IPS-18c (cell line): ENCODE results near the gene BIN1.

Experiments
- H3K4me3 ChIP-seq: 2 replicates; pipeline ENCODE4 v1.7.0; 2013; ENCODE audit warnings: low read depth, mild to moderate bottlenecking, low read length, moderate library complexity; ENCODE audit not compliant: insufficient read depth
- H3K9me3 ChIP-seq: one replicate; pipeline ENCODE4 v1.6.1; 2013; ENCODE audit warnings: mild to moderate bottlenecking, low read length, moderate library complexity; ENCODE audit not compliant: control insufficient read depth, insufficient read depth

BIN1 gene

GRCh38 chr2:127060264-127060945 lies 46.5 kb downstream of the BIN1 start:
- H3K9me3 ChIP-seq = no peaks in the 10 kb centered on the region
- H3K4me3 ChIP-seq = no peak overlapping the region

- no peaks in the 10 kb centered on the region for H3K9me3 ChIP-seq
- no peak overlapping the region for H3K4me3 ChIP-seq
These were observed 47.4 kb downstream of the BIN1 start for GRCh38 chr2:127059559-127059958.

- H3K4me3 ChIP-seq = no peak overlapping the region
- H3K9me3 ChIP-seq = no peaks in the 10 kb centered on the region
These were observed 48.1 kb downstream of the BIN1 start for GRCh38 chr2:127058954-127059252.

- no peak overlapping the region for H3K4me3 ChIP-seq
These were observed 48.6 kb downstream of the BIN1 start for GRCh38 chr2:127058246-127058953.

GRCh38 chr2:127057371-127058245 lies 49.3 kb downstream of the BIN1 start:
- H3K9me3 ChIP-seq = no peaks in the 10 kb centered on the region
- H3K4me3 ChIP-seq = no peak overlapping the region

More at GRCh38 chr2:127058246-127058953, 48.6 kb downstream of the BIN1 start:
- no peaks in the 10 kb centered on the region for H3K9me3 ChIP-seq

- Histone ChIP-seq H3K9me3 (no peaks in the 10 kb centered on the region), H3K4me3 (no peak overlapping the region)
These were observed 50.2 kb downstream of the BIN1 start for GRCh38 chr2:127056631-127057370.

- Histone ChIP-seq H3K9me3 (no peaks in the 10 kb centered on the region), H3K4me3 (no peak overlapping the region)
These were observed 50.9 kb downstream of the BIN1 start for GRCh38 chr2:127056086-127056485.

GRCh38 chr2:127055786-127056076 lies 51.2 kb downstream of the BIN1 start:
- no peak overlapping the region for H3K4me3 ChIP-seq
- no peaks in the 10 kb centered on the region for H3K9me3 ChIP-seq

GRCh38 chr2:127054996-127055785 lies 51.8 kb downstream of the BIN1 start:
- H3K9me3 ChIP-seq = no peaks in the 10 kb centered on the region
- no peak overlapping the region for H3K4me3 ChIP-seq

GRCh38 chr2:127054604-127054930 lies 52.4 kb downstream of the BIN1 start:
- H3K4me3 ChIP-seq = no peak overlapping the region

GRCh38 chr2:127053731-127054603 lies 53.0 kb downstream of the BIN1 start:
- Histone ChIP-seq H3K4me3 (no peak overlapping the region), H3K9me3 (no peaks in the 10 kb centered on the region)

More at GRCh38 chr2:127054604-127054930, 52.4 kb downstream of the BIN1 start:
- H3K9me3 ChIP-seq = no peaks in the 10 kb centered on the region

- Histone ChIP-seq H3K4me3 (no peak overlapping the region), H3K9me3 (no peaks in the 10 kb centered on the region)
These were observed 53.9 kb downstream of the BIN1 start for GRCh38 chr2:127052771-127053691.

GRCh38 chr2:127052057-127052770 lies 54.7 kb downstream of the BIN1 start:
- H3K4me3 ChIP-seq = no peak overlapping the region
- no peaks in the 10 kb centered on the region for H3K9me3 ChIP-seq

GRCh38 chr2:127051116-127052056 lies 55.6 kb downstream of the BIN1 start:
- H3K9me3 ChIP-seq = no peaks in the 10 kb centered on the region
- H3K4me3 ChIP-seq = no peak overlapping the region
